OCI-LY7 (cell line): ENCODE results near the gene PLEKHG4B.

Source experiments
- EZH2phosphoT487 ChIP-seq: fragments of 200-600 bp; sonication (generic); IDR thresholded peaks from 2 replicates; pipeline ENCODE4 v1.6.1; 2018; ENCODE audit warnings: low read depth, borderline replicate concordance, mild to moderate bottlenecking, mixed run types, antibody characterized with exemption, low read length, moderate library complexity, mixed read lengths
- TF ChIP-seq, protein P1 (sequence below): fragments of 200-600 bp; sonication (generic); conservative IDR thresholded peaks from 2 replicates; pipeline ENCODE4 v1.5.1; 2014; ENCODE audit warnings: mild to moderate bottlenecking, antibody characterized with exemption, low read length, moderate library complexity, mixed read lengths

DNA sequence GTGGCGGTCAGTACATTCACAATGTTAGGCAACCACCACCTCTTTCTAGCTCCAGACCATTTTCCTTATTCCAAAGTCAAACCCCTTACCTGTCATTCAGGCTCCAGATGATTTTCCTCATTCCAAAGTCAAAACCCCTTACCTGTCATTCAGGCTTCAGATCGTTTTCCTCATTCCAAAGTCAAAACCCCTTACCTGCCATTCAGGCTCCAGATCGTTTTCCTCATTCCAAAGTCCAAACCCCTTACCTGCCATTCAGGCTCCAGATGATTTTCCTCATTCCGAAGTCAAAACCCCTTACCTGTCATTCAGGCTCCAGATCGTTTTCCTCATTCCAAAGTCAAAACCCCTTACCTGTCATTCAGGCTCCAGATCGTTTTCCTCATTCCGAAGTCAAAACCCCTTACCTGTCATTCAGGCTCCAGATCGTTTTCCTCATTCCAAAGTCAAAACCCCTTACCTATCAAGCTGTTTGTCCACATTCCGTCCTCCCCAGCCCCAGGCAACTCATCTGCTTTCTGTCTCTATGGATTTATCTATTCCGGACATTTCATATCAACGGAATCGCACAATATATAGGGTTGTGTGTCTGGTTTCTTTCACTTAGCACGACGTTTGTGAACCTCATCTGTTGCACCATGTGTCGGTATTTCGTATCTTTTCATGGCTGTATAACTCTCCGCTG lies 5.2 kb downstream of the PLEKHG4B start:
- TF ChIP-seq, protein P1, sequence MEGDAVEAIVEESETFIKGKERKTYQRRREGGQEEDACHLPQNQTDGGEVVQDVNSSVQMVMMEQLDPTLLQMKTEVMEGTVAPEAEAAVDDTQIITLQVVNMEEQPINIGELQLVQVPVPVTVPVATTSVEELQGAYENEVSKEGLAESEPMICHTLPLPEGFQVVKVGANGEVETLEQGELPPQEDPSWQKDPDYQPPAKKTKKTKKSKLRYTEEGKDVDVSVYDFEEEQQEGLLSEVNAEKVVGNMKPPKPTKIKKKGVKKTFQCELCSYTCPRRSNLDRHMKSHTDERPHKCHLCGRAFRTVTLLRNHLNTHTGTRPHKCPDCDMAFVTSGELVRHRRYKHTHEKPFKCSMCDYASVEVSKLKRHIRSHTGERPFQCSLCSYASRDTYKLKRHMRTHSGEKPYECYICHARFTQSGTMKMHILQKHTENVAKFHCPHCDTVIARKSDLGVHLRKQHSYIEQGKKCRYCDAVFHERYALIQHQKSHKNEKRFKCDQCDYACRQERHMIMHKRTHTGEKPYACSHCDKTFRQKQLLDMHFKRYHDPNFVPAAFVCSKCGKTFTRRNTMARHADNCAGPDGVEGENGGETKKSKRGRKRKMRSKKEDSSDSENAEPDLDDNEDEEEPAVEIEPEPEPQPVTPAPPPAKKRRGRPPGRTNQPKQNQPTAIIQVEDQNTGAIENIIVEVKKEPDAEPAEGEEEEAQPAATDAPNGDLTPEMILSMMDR = no peak
- no peak for TF ChIP-seq EZH2phosphoT487
